ENCODE data around the gene TEKT3. TPM values are rescaled to one million over a fixed set of nuclear protein-coding genes. Genes with fewer than 3 reads are reported as not detected.

TEKT3 gene
- total RNA-seq, 6 donors from 2014 or later: 0.64 to 4.1 (median 1.8) TPM; not detected in 1

DNA sequence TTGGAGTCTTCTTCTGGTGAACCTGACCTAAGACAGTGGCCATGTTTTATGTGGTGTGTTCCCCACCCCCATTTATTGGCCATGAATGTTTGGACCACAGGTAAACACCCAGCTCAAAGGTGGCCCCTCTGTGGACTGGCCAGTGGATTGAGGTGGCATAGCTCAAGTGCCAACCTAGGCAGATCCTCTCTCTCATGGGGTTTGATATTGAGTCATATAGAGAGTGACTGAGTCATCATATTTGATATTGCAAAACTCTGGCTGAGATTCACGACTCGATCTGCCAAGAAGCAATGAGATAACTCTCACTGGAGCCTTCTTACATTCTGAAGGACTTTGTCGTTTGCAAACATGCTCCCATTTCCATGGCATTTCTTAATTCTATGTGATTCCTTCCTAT, 10.5 kb upstream of the TEKT3 start:
- no peak overlapping the region for H3K4me3 ChIP-seq
- no peaks in the 10 kb centered on the region for H3K27me3 ChIP-seq
- no peaks in the 10 kb centered on the region for H3K9me3 ChIP-seq
- peaks cover 3 to 10% (median 7%) of the 10 kb centered on the region in 4 donors for H3K4me1 ChIP-seq
- ATAC-seq (ENCODE audit: low FRiP score in 2 of 2): peak; percentile 49 to 93
- H3K27ac ChIP-seq: peak overlapping the region in 2 of 4 donors; percentile 3 to 68
- WGBS, 2 donors: 46 to 58% methylated on average over 3 of the region's 3 CpGs
- DNase-seq: no peak
- no peaks in the 10 kb centered on the region for H3K36me3 ChIP-seq
- TF ChIP-seq POLR2A (IDR thresholded peaks at IDR 0.05) (no peak), POLR2AphosphoS5 (IDR thresholded peaks at IDR 0.05) (peak; percentile 20 to 64)

DNA sequence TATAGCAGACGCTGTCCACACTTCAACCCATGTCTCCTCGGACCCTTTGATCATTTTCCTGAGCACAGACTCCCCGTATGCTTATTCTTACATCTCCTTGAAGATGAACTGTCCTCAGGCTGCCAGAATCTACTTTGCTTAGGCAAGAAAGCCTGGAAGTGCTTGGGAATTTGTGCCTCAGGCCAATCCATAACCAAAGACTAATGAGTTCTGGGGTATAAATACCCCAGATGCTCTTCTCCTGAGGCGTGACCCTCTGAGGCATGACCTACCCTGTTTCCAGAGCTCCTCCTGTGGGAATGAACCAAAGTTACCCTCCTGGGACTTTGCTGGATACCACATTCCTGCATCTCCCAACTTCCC, 10.1 kb upstream of the TEKT3 start:
- Histone ChIP-seq H3K4me1 (peaks cover 3 to 10% (median 7%) of the 10 kb centered on the region in 4 donors), H3K27ac (peak overlapping the region in 3 of 4 donors; percentile 32 to 68 (median 40)), H3K27me3 (no peaks in the 10 kb centered on the region), H3K36me3 (no peaks in the 10 kb centered on the region), H3K9me3 (no peaks in the 10 kb centered on the region), H3K4me3 (no peak overlapping the region)
- no peak for DNase-seq
- ATAC-seq (ENCODE audit: low FRiP score in 2 of 2): peak in 1 of 2 donors; percentile 28
- TF ChIP-seq POLR2AphosphoS5 (IDR thresholded peaks at IDR 0.05) (no peak), POLR2A (IDR thresholded peaks at IDR 0.05) (no peak), EP300 (IDR thresholded peaks at IDR 0.05) (no peak)
- TF ChIP-seq, protein P1, sequence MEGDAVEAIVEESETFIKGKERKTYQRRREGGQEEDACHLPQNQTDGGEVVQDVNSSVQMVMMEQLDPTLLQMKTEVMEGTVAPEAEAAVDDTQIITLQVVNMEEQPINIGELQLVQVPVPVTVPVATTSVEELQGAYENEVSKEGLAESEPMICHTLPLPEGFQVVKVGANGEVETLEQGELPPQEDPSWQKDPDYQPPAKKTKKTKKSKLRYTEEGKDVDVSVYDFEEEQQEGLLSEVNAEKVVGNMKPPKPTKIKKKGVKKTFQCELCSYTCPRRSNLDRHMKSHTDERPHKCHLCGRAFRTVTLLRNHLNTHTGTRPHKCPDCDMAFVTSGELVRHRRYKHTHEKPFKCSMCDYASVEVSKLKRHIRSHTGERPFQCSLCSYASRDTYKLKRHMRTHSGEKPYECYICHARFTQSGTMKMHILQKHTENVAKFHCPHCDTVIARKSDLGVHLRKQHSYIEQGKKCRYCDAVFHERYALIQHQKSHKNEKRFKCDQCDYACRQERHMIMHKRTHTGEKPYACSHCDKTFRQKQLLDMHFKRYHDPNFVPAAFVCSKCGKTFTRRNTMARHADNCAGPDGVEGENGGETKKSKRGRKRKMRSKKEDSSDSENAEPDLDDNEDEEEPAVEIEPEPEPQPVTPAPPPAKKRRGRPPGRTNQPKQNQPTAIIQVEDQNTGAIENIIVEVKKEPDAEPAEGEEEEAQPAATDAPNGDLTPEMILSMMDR (IDR thresholded peaks at IDR 0.05): no peak
- WGBS, 2 donors: 59 to 66% methylated on average over 4 of the region's 4 CpGs

DNA sequence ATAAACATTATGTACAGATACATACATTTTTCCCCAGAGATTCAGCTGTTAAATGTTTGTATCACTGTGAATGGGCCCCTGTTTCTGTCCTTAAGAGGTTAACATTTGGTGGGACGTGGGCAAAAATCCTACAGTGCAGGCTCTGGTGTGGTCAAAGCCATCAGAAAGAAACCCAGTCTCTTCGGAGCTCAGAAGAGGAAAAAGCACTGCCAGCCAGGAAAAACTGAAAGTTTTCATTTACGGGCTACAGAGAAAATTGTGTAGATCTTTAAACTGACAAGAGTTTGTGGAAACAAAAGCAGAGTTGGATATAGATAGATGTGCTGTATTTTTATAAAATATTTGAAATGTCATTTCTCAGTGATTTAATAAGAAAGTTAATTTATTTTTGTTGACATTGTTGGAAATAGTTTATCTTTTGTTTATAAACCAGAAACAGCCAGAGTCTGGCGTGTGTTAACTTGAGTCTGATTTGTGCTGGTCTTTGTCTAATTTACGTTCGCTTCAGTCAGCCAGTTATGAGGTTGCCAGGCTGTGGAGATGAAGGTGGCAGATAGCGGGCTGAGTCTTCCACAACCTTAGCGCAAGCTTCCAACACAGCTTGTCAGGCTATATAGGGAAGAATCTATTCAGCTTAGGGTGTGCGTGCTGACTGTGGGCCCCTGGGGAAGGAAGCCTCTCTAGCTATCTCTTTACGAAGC, 9.5 kb upstream of the TEKT3 start:
- H3K27ac ChIP-seq: peak overlapping the region in 3 of 4 donors; percentile 32 to 68 (median 40)

DNA sequence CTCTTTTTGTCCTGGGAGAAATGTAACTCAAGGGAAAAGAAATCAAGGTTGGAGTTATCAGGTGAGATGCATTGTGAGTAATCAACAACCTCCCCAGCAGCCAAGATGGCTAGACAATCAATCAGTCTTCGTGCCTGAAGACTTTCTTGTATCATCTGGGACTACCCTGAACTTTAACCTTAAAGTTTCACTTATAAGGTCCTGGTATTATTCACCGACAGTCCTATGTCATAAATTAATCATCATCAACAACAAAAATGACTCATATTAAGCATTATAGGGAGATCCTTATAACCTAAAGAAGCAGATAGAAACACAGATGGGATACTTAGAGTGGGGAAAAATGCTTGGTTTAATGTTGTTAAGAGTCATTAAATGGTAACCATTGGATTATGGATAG, 7.7 kb upstream of the TEKT3 start:
- Histone ChIP-seq H3K27me3 (no peaks in the 10 kb centered on the region), H3K4me3 (no peak overlapping the region), H3K36me3 (no peaks in the 10 kb centered on the region), H3K27ac (no peak overlapping the region), H3K9me3 (no peaks in the 10 kb centered on the region), H3K4me1 (peaks cover 3 to 10% (median 7%) of the 10 kb centered on the region in 4 donors)
- 54 to 69% methylated on average over 2 of the region's 2 CpGs for WGBS, 2 donors
- DNase-seq: no peak
- no peak for TF ChIP-seq POLR2A (IDR thresholded peaks at IDR 0.05)
- no peak for TF ChIP-seq EP300 (IDR thresholded peaks at IDR 0.05)
- no peak for TF ChIP-seq POLR2AphosphoS5 (IDR thresholded peaks at IDR 0.05)
- TF ChIP-seq, protein P1 (IDR thresholded peaks at IDR 0.05): no peak
- ATAC-seq (ENCODE audit: low FRiP score in 2 of 2): no peak

More for the DNA sequence above, 9.5 kb upstream of the TEKT3 start:
- DNase-seq (no peak), ATAC-seq (ENCODE audit: low FRiP score in 2 of 2) (peak in 1 of 2 donors; percentile 23)
- Histone ChIP-seq H3K27me3 (no peaks in the 10 kb centered on the region), H3K4me1 (peaks cover 3 to 10% (median 7%) of the 10 kb centered on the region in 4 donors), H3K36me3 (no peaks in the 10 kb centered on the region), H3K4me3 (no peak overlapping the region), H3K9me3 (no peaks in the 10 kb centered on the region)
- TF ChIP-seq POLR2AphosphoS5 (IDR thresholded peaks at IDR 0.05): no peak
- no peak for TF ChIP-seq POLR2A (IDR thresholded peaks at IDR 0.05)
- TF ChIP-seq, protein P1 (IDR thresholded peaks at IDR 0.05): no peak
- no peak for TF ChIP-seq EP300 (IDR thresholded peaks at IDR 0.05)
- WGBS, 2 donors: 67 to 73% methylated on average over 10 of the region's 10 CpGs

DNA sequence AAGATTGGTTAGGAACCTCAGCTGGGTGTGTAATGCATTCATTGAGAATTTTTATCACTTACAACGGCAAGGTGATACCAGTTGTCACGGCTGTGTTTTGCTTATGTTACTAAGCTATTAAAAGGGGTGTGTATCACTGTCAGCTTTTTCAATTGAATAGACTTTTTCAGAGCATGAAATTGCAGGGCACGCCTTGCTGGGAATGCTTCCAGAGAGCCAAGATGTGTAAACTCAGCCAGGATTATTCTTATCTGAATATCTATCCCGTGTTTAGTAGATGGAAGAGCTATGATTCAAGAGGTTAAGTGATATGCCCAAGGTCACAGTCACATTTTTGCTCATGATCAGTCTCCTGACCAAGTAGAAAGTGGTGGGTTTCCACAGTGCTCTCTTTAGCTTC, 6.6 kb upstream of the TEKT3 start:
- peaks cover 3 to 10% (median 7%) of the 10 kb centered on the region in 4 donors for H3K4me1 ChIP-seq
- H3K36me3 ChIP-seq: no peaks in the 10 kb centered on the region
- ATAC-seq (ENCODE audit: low FRiP score in 2 of 2): no peak
- no peak for DNase-seq
- H3K4me3 ChIP-seq: no peak overlapping the region
- no peak overlapping the region for H3K27ac ChIP-seq
- H3K9me3 ChIP-seq: no peaks in the 10 kb centered on the region
- H3K27me3 ChIP-seq: no peaks in the 10 kb centered on the region
- 32 to 41% methylated on average over 4 of the region's 4 CpGs for WGBS, 2 donors
- no peak for TF ChIP-seq POLR2AphosphoS5 (IDR thresholded peaks at IDR 0.05)
- no peak for TF ChIP-seq EP300 (IDR thresholded peaks at IDR 0.05)
- TF ChIP-seq, protein P1 (IDR thresholded peaks at IDR 0.05): no peak
- no peak for TF ChIP-seq POLR2A (IDR thresholded peaks at IDR 0.05)
